Measurements from ENCODE around the gene TUBB4B. TPM values are rescaled to one million over a fixed set of nuclear protein-coding genes. Genes with fewer than 3 reads are reported as not detected.

TUBB4B gene
- total RNA-seq, 1 donor from 2014 or later = 92.5 TPM

DNA sequence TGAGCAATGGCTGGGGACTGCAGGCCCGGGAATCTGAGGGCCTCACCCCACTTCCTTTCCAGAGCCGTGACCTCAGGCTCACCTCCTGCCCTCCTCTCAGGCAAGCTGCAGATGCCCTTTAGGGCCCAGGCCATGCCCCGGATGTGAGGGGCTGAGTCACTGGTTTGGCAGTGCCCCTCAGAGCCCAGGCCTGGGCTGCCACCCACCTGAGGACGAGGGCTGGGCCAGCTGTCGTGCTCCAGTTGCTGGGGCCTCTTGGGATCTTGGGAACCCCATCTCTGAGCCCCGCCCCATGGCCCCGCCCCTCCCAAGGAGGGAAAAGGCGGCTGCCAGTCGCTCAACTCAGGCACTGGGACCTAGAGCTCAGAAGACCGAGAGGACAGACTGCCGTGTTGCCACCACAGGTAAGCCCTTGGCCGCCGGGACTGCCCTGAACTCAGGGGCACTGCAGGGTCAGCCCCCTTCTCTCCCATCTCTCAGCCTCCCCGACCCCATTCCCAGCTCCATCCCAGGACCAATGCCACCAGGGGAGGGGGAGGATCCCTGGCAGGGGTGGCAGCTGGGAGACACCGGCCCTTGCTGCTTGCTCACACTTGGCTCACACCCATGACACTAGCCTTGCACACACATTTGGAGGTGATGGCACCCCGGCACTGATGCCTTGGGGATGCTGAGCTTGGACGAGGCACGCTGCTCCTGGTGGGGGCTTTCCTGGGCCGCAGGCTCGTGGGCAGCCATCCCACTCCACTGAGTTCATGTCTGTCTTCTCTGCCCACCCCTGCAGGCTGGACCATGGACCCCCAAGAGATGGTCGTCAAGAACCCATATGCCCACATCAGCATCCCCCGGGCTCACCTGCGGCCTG, 16.0 kb upstream of the TUBB4B start, which contains the start of gene CYSRT1:
CYSRT1 (plus strand) TSS at position 345 of the 865 bp plus-strand sequence; CDS start at position 793, 448 bp downstream.
- FAIRE-seq (no peak), DNase-seq (ENCODE audit: low spot score in 2 of 2) (no peak)

DNA sequence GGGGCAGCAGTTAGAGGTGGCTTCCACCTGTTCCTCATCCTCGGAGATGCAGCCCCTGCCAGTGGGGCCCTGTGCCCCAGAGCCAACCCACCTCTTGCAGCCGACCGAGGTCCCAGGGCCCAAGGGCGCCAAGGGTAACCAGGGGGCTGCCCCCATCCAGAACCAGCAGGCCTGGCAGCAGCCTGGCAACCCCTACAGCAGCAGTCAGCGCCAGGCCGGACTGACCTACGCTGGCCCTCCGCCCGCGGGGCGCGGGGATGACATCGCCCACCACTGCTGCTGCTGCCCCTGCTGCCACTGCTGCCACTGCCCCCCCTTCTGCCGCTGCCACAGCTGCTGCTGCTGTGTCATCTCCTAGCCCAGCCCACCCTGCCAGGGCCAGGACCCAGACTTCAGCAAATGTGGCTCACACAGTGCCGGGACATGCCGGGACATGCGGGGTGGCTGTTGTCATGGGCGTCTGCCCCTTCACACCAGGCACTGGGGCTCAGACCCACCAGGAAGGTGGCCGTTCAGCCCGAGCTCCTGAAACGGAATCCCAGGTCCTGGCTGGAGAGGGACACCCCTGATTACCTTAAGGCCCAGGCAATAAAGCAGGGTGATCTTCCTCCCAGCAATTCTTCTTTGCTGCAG, 15.3 kb upstream of the TUBB4B start:
- FAIRE-seq (no peak), DNase-seq (ENCODE audit: low spot score in 2 of 2) (no peak)

DNA sequence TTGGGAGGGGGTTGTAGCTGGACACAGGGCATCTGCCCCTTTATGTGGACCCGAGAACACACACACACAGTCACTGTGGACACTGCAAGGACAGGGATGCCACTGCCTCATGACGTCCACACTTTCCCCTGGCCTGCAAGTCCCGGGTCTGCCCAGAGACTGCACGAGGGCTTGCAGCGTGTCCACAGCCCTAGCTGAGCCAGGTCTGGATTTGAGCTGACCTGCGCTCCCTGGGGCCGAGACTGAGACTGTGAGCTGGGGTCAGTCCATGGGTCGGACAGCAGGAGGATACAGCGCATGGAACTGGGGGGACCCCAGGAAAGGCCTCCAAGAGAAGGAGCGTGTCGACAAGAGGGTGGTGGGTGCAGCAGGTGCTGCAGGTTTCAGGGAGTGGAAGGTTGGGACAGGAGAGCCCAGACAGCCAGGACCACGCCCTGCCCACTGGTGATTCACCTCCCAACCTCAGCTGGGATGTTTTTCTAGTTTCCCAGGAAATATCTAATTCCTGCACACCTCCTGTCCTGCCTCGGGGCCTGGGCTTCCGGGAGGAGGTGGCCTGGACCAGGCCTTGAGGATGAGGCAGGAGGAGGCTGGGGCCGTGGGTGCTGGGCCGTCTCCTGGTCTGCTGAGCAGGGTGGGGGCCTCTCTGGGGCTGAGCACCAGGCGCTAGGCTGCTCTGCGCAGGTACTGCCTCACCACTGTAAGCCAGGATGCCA, 14.6 kb upstream of the TUBB4B start:
- DNase-seq (ENCODE audit: low spot score in 2 of 2) = no peak
- no peak for FAIRE-seq

GRCh38 chr9:137227054-137227852, 13.8 kb upstream of the TUBB4B start, which contains the start of gene RNF224:
TSS of gene RNF224 (plus strand) at chr9:137227502. CDS start at chr9:137228336, 834 bp downstream.
- no peak for FAIRE-seq
- peak; percentile 81 to 85 for DNase-seq (ENCODE audit: low spot score in 2 of 2)

GRCh38 chr9:137227853-137228505, 13.1 kb upstream of the TUBB4B start:
- DNase-seq (ENCODE audit: low spot score in 2 of 2) (no peak), FAIRE-seq (no peak)

- FAIRE-seq (no peak), DNase-seq (ENCODE audit: low spot score in 2 of 2) (no peak)
These were observed 12.6 kb upstream of the TUBB4B start for GRCh38 chr9:137228506-137228967.

- FAIRE-seq (no peak), DNase-seq (ENCODE audit: low spot score in 2 of 2) (no peak)
These were observed 11.9 kb upstream of the TUBB4B start for GRCh38 chr9:137228968-137229896.

- FAIRE-seq = no peak
These were observed 11.0 kb upstream of the TUBB4B start for GRCh38 chr9:137229903-137230704.

DNA sequence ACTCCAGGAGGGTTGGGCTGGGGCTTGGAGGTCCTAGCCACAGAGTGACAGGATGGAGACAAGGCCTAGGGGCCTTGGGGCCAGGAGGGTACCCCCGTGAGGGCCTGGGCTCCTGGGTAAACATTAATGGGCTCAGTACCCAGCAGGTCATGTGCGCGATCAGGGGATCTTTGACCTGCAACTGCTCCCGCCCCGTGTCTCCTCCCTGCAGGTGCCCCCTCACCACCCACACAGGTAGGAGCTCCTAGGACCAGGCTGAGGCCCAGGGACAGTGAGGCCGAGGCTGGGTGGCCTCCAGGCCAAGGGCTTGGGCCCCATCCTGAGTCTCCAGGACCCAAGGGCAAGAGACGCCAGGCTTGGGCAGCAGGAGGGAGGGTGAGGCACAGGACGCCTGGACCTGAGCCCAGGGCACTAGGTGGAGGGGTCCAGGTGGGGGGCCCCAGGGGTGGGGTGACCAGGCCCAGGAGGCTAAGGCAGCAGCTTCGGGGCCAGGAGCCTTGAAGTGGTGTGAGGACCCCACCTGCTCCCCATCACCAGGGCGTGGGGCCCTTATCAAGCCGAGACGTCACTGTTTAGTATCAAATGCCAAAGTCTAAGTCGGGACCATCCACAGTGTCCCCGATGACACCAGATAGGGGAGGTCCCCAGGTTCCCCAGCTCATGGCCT, 10.2 kb upstream of the TUBB4B start, which contains the start of gene SLC34A3:
SLC34A3 (plus strand) TSS at position 197 of the 667 bp plus-strand sequence. CDS start 802 bp downstream, outside the sequence.
- DNase-seq (ENCODE audit: low spot score in 2 of 2) (no peak), FAIRE-seq (no peak)

More at GRCh38 chr9:137229903-137230704, 11.0 kb upstream of the TUBB4B start:
- no peak for DNase-seq (ENCODE audit: low spot score in 2 of 2)

GRCh38 chr9:137231372-137232039, 9.6 kb upstream of the TUBB4B start:
- DNase-seq (ENCODE audit: low spot score in 2 of 2) (no peak), FAIRE-seq (no peak)

DNA sequence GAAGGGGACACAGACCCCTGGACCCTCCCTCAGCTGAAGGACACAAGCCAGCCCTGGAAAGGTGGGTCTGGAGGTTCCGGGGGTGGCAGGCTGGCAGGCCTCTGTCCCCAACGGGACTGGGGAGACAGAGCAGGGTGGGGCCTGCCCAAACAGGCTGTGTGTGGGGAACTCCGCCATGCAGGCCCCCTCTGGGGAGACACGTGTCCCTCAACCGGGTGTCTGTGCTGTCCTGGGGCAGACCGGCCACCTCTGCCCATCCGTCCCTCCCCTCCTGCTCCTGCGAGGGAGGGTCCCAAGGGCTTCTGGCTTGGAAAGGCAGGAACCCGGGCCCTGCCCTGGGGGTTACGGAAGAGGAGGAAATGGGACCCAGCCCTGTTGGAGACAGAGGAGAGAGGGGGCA, 9.0 kb upstream of the TUBB4B start:
- no peak for DNase-seq (ENCODE audit: low spot score in 2 of 2)
- FAIRE-seq = no peak

DNA sequence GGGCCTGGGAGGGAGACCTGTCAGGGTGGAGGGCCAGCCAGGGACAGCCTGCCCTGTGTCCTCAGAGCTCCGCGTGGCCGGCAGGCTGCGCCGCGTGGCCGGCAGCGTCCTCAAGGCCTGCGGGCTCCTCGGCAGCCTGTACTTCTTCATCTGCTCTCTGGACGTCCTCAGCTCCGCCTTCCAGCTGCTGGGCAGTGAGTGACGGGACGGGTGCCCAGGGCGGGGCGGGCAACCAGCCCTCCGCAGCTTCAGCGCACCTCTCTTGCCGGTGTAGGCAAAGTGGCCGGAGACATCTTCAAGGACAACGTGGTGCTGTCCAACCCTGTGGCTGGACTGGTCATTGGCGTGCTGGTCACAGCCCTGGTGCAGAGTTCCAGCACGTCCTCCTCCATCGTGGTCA, 8.6 kb upstream of the TUBB4B start:
- FAIRE-seq = no peak
- no peak for DNase-seq (ENCODE audit: low spot score in 2 of 2)

DNA sequence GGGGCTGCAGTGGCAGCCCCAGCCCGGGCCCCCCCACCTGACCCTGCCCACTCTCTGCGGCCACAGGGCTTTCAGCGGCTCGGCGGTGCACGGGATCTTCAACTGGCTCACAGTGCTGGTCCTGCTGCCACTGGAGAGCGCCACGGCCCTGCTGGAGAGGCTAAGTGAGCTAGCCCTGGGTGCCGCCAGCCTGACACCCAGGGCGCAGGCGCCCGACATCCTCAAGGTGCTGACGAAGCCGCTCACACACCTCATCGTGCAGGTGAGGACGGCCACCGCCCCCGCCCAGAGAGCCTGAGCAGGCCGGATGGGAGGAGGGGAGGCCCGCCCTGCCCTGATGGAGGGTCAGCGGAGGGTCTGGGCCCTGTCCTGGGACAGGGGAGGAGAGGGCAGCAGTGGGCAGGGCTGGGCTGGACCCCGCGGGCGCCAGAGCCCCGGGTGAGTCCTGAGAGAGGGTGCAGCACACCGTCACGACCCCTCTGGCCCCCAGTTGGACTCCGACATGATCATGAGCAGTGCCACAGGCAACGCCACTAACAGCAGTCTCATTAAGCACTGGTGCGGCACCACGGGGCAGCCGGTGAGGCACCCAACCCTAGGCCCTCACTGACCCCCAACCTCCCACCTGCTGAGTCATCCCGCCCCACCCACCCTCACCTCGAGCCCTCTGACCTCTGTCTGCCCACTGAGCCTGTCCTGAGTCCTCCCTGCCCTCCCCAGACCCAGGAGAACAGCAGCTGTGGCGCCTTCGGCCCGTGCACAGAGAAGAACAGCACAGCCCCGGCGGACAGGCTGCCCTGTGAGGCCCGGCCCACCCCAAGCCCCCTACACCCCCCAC, 7.7 kb upstream of the TUBB4B start:
- no peak for DNase-seq (ENCODE audit: low spot score in 2 of 2)
- FAIRE-seq = no peak

GRCh38 chr9:137234055-137234697, 6.9 kb upstream of the TUBB4B start:
- no peak for FAIRE-seq

More at GRCh38 chr9:137234055-137234697, 6.9 kb upstream of the TUBB4B start:
- DNase-seq (ENCODE audit: low spot score in 2 of 2) = no peak
